IPS-NIHi7 (cell line): Measurements from ENCODE around the gene VPS13D.

Source experiments
- DNase-seq: peaks from one replicate; pipeline ENCODE4 v3.0.0; 2012; ENCODE audit warnings: mixed read lengths; ENCODE audit errors: extremely low spot score

Gene VPS13D

DNA sequence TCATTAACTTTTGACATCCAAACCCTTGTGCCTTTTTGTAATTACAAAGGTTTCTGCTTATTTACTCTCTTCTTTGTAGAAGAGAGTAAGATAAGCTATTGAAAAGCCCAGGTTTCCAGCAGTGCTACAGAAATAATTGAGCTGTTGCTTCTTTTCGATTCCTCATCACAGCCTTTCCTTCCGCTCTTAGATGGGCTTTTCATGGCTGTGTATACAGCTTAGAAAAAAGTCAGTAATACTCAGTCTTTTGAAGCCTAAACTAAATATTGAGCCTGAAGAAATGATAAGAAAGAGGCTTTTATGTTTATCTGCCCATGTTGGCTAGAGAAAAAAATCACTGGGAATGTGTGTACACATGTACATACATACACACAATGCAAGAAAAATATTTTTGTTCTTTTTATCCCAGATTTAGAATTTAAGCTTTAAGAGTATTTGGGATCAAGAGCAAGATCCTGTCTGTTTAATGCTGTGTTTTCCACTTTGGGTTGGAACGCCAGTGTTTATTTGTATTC, 172.4 kb downstream of the VPS13D start:
- DNase-seq: no peak

DNA sequence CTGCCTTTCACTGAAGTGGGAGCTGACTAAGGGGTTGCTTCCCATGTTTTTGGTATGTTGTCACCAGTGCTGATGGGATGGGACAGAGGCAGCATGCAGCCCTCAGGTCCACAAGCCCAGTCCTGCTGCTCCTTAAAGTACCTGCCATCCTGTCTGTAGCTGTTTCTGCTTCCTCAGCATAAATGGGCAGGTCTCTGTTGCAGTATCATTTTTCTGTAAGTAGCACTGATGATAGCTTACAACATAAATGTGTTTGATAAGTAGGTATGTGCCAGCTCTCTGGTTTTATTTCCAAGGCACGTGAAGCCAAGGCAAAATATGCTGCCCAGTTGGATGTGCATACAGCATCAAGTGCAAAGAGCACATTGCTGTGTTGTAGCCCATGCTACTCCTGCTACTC, 173.0 kb downstream of the VPS13D start:
- no peak for DNase-seq

DNA sequence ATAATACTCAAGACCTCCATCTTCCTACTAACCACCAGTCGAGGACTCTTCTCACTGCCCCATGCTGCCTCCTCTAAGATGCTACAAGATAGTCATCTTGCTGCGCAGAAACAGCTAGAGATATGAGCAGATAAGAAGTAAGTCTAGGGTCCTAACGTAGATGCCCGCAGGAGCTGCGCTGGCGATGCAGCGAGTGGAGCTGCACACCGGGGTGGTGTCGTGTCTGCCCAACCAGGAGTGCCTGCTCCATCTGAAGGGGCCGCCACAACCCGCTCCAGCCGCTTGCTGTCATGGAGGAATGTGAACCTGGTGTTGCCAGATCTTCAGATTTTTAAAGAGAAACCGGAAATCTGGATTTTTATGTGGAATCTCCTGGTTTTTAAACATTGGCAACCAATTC, 175.1 kb downstream of the VPS13D start:
- no peak for DNase-seq

DNA sequence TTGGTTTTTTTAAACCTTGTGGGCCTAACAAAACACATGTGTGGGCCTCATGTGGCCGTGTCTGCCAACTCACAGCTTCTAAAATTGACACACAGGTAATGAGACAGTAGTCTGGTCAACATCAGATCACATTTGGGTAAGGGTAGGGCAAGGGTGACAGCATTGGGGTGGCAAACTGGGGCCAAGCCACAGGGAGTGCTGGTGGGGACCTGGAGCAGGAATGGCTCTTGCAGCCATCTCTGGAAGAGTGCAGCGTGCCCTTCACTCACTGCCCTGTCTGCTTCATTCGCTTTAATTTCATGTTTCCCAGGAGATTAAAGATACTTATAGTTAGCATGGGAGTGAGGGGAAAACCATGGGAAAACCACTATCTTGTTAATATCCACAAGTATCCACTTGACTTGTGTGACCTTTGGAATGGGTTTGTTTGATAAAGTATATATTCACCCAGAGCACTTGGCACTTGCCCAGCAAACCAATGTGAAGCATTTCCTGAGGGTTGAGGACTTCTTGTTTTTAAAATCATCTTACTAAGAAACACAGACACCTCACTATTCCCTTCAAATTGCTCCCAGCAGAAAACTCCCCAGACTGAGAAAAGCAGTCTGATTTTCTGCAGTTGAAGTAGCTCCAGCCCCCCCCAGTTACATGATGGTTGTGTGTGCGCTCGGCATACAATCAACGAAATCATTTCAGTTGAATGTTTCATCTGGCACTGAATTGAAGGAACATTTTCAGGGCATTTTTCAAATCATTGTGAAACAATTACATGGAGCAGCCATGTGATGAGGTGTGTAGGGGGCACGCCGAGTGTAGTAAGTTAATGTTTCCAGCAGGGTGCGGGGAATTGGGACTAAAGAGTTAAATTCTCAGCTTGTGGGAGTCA, 175.7 kb downstream of the VPS13D start:
- peak; percentile 28 for DNase-seq

DNA sequence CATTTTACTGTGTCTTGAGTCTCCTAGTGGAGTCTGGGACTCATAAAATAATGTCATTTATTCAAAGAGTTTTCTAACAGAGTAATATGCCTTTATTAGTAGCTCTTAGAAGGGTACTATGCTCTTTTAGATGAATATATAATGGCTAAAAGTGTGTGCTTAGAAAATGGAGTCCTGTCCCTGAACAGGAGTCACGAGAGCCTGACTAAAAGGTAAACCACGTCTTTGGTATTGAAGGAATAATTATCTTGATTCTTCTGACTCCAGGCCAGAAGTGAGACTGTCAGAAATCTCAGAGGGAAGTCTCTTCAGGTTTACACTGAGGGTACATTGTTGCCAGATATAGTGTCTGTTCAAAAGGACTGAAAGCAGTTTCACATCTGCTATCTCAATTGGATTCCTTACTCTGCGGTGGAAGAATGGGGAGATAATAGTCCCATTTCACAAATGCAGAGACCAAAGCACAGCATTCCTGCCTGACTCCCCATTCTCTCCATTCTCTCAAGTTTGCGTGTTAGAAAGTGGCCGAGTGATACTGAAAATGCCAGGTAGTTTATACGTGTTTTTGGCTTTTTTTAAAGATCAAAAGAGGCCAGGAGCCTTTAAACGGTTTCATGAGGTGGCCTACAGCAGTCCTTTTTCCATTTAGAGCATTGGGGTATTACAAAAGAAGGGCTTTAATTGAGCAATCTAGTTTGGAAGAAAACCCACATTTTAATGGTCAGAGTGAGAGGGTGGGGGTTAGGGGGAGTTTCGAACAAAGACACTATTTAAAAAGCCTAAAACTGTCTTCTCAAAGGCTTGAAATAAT, 176.6 kb downstream of the VPS13D start:
- no peak for DNase-seq

DNA sequence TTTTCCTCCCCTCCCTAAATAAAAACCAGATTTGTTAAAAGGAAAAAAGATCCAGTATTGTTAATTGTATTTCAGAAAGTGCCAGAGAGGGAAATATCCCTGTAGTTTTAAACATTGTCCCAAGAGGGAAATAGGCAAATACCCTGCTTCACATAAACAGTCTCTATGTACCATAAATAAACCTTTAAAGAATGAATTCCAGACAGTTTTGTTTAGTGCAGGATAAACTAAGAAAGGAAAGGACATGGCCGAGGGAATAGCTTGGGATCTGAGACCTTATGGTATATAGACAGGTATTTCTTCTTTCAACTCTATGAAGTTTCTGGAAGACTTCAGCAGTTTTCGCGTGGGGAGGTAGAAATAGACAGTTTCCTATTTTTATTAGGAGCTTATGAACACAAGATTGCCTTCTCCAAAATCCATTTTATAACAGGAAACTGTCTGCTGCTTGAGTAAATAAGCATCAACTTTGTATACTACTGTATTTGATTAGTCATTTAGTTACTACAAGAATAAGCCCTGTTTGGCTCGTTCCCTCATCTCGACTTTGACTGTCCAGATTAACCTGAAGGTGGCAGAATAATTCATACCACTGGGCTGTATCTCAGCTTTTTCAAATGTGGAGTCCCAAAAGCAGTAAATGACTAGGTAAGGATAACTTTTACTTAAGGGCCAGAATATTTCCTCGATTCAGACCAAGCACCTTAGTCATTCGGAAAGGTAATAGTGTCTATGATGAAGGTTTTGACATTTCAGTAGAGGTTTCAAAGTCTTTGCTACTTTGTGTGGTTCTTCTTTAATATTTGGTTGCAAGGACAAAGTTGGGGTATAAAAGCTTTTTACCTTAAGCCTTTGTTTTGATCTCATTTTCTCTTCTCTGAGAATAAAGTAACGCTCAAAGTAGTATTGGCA, 177.5 kb downstream of the VPS13D start:
- no peak for DNase-seq

DNA sequence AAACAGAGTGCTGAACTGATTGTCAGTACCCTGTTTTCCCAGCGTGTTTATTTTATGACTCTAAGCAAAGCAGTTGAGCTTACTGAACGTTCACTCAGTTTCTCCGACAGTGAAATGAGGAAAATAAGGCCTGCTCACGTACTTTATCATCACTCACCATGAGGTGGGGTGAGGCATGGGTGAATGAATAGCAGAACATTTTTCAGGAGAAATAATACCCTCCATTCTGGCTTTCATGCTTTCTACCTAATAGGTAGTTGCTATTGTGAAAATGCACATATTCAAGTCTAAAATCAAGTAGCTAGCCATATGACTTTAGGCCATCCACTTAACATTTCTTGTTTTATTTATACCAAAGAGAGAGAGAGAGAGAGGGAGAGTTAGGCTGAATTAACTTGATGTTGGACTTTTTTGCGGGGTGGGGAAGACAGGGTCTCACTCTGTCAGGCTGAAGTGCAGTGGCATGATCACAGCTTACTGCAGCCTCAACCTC, 178.2 kb downstream of the VPS13D start:
- no peak for DNase-seq

DNA sequence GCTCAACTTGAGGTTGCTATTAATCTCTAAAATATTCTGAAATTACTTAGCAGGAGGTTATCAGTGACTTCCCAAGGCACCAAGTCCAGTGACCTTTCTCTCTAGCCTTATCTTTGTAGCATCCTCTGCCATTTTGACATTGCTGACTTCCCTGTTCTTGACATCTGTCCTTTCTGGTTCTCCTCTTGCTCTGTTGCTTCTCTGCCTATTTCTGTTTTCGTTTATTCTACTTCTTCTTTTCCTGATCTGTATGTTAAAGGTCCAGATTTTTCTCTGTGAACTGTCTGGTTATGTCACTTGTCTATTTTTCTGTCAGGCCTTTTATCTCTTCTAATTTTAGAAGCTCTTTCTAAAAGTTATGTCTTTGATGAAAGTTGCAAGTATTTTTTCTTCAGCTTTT, 178.8 kb downstream of the VPS13D start:
- no peak for DNase-seq

DNA sequence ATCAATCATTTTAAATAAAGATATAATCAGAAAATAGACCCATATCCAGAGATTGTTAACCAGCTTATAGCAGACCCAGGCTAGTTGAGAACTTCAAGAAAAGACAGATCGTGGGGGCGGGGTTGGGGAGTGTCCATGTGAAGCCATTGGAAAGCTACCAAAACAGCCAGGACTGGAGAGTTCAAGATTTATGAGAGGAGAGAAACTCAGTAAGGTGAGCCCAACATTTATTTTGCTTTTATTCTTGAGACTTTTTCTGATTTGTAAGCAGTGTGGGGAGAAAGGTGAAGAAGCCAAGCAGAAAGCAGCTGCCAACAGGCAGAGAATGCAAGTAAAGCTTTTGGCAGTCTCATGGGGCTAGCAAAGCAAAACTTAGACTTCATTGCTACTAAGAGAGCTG, 179.9 kb downstream of the VPS13D start:
- no peak for DNase-seq

DNA sequence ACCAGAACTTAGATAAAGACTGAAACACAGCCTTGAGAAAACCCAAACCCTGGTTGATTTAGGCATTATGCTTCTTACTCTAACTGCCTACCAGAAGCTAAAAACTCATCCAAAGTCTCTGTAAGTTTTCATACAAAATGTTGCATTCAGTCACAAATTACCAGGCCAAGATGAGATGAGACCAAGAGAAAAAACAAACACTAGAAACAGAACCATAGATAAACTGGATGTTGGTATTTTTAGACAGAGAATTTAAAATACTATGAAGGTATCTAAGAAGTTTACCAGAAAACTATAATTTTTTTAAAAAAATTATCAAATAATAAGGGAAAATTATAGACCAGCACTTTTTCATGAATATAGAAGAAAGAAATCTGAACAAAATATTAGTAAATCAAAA, 180.5 kb downstream of the VPS13D start:
- no peak for DNase-seq

DNA sequence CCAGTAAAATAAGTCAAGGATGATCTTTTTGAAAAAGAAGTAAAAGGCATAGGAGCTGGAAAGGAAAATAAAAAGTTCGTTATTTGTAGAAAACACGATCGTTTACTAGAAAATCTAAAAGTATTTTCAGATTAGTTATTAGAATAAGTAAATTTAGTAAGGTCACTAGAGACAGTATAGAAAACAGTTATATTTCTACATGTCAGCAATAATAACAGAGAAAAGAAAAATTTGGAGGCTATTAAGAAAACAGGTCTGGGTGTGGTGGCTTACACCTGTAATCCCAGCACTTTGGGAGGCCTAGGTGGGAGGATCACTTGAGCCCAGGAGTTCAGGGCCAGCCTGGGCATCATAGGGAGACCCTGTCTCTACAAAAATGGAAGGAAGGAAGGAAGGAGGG, 181.3 kb downstream of the VPS13D start:
- DNase-seq: no peak

DNA sequence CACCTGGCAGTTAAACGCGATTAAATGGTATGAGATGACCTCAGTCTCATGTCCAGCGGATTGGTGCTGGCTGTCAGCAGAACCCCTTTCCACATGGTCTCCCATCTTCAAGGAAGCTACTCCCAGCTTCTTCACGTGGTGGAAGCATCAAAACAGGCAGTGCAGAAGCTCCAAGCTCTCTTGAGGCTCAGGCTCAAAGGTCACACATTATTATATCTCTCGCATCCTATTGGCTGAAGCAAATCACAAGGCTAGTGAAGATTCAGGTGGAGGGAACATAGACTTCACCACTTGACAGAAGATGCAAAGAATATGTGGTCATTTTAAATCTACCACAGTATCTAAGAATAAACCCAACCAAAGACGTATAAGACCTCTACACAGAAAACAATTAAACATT, 181.9 kb downstream of the VPS13D start:
- DNase-seq: no peak

DNA sequence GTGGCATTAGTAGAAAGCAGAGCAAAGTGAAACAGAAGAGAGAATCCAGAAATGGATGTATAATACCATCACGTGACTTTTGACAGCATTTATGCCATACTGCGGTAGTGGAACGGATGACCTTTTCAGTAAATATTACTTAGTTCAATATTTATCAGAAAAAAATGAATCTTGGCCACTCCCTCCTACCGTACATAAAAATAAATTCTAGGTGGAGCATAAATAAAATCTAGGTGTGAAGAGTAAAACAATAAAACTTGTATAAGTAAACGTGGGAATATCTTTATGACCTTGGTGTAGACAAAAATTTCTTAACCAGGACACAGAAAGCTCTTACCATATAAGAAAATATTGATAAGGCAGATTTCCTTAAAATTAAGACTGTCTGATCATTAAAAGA, 182.6 kb downstream of the VPS13D start:
- no peak for DNase-seq

DNA sequence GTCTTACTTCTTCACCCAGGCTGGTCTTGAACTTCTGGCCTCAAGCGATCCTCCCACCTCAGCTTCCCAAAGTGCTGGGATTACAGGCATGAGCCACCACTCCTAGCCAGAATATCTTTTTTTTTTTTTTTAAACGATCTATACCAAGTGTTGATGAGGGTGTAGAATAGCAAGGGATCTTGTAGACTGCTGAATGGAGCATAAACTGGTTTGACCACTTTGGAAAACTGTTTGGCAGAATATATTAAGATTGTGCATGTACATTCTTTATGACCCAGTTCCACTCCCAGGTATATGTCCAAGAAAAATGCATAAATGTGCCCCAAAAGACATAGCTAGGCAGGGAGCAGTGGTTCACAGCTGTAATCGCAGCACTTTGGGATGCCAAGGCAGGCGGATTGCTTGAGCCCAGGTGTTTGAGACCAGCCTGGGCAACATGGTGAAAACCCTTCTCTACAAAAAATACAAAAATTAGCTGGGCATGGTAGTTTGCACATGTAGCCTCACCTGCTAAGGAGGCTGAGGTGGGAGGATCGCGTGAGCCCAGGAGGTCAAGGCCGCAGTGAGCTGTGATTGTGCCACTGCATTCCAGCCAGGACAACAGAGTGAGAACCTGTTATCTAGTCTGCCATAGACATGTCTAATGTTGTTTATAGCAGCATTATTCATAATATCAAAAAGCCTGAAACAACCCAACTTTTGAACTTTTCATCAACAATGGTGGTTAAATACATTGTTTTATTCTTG, 184.0 kb downstream of the VPS13D start:
- no peak for DNase-seq

DNA sequence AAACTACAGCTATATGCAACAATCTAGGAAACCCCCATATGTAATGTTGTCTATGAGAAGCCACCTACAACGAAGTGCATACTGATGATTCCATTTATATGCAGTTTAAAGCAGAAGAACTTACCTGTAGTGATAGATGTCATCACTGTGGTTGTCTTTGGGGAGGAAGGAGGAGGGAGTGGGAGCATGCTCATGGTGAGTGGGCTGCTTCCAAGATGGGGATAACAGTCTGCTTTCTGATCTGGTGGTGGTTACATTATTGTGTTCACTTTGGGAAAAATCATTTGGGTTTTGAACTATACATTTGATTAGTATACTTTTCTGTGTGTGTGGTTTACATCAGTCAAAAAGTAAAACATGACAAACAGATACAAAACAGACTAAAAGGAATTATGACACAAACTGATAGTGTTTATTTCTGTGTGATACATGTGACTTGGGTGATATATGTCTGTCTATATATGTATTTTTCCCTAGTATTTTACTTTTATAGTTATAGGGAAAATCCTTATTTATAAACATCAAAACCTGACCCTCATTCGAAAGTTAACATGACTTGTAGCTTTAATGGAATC, 184.7 kb downstream of the VPS13D start:
- no peak for DNase-seq

DNA sequence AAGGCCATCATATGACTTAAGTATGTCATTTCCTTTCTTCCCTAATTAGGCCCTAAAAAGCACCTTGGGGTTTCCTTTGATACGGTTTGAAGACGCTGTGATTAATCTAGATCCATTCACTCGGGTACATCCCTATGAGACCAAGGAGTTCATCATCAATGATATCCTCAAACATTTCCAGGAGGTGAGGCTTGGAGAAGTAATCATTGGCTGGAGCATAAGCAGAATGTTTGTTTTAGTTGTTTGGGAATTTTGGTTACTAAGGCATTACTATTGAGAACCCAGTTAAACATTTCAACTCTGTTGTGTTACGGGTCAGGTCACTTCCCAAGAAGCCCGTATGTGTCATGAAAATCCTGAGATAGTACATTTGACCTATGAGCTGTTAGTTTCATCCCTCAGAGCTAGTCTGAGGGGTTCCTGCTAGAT, 185.2 kb downstream of the VPS13D start:
- no peak for DNase-seq

DNA sequence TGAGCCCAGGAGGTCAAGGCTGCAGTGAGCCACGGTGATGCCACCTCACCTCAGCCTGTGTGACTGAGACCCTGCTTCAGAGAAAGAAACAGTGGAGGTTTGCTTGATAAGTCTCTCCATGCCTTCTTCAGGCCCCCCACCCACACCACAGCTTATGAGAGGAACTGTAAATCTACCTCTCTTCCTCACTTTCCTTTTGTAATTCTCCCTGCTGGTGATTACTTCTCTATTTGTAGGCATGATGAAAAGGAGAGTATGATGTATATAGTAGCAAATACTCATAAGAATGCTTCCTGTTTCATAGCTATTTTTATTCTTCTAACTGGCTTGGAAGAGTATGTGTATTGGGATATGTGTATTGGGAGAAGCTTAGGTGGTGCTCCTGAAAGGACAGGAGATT, 186.3 kb downstream of the VPS13D start:
- no peak for DNase-seq

DNA sequence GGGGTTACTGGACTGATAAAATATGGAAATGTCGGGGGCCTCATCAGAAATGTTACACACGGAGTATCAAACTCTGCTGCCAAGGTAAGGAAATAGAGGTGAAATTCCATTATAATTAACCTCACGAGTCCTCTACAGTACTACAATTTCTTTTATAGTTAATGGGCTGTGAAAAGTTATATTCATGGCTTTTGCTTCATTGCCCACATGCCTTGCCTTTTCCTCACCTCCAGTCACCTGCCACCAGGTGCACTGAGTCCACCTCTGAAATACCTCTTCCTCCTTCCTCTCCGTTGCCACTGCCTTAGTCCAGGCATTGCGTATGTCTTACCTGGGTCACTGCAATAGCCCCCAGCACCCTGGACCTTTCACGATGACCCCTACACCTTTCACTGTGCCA, 186.9 kb downstream of the VPS13D start:
- no peak for DNase-seq

DNA sequence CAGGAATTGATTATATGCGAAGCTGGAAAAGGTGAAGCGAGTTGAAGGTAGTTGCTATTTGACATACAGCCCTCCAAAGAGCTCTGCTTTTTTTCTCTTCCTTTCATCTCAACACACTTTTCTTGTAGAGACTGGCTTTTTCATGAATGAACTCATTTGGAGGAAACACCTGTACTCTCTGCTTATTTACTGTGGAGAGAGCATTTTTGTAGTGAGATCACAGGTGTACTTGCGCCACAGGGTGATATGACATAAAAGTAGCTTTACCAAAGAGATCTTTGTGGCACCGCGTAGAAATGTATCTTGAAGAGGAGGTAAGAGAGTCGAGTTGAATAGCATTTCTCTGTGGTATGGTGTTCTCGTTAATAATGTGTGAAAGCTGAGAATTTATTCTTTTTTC, 187.6 kb downstream of the VPS13D start:
- no peak for DNase-seq

DNA sequence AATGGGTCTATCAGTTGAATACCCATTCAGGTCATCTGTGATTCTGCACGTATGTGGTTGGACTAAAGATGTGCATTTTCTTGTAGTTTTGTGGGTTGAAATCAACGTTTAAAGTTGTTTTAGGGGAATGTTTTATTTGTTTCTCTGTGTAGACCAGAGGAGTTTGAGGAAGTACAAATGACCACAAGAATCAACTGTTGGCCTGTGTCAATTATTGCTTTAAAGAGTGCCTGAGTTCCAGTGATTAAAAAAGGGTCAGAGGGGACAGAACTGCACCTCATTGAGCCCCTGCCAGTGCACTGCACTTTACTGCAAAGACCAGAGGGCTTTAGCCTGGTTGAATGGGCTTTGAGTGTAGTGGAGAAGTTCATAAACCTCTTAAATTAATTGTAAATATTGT, 190.3 kb downstream of the VPS13D start:
- no peak for DNase-seq

DNA sequence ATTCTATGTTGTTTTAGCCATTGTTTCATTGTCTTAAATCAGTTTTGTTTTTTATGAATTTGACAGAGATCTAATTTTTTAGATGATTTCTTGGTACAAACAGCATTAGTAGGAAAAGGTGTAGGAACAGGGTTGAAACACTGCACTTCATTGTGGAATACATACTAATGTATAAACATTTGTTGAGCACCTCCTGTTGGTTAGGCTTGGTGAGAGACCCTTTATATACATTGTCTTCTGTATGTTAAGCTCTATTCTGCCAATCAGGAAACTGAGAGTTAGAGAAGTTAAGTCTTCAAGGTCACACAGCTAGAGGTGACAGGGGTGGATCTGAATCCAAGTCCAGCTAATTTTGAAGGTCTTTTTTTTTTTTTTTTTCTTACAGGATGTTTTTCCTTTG, 192.7 kb downstream of the VPS13D start:
- no peak for DNase-seq
